Coronary artery (tissue), 2 donors: Measurements from ENCODE around the gene PRTFDC1.
"Not testable (repeated sequence)": the region's sequence is repeated elsewhere in the genome, so short reads cannot be mapped to it uniquely, and the experiment has no call there.

Experiments
- DNase-seq: peaks from one replicate; pipeline ENCODE4 v3.0.0-alpha.2; 2017; ENCODE audit warnings: low spot score
- H3K27ac ChIP-seq, 2 donors: fragments of 200-600 bp; sonication (generic); one replicate each; pipeline ENCODE4 v1.5.1; 2016 to 2019
- H3K4me3 ChIP-seq: fragments of 200-600 bp; sonication (generic); 2 replicates; pipeline ENCODE4 v1.5.1; 2016; ENCODE audit warnings: mild to moderate bottlenecking, moderate library complexity
- TF ChIP-seq, protein P1 (sequence below): fragments of 200-600 bp; sonication (generic); IDR thresholded peaks from one replicate; pipeline ENCODE4 v1.5.1; 2019; ENCODE audit warnings: antibody characterized with exemption

The PRTFDC1 gene

DNA sequence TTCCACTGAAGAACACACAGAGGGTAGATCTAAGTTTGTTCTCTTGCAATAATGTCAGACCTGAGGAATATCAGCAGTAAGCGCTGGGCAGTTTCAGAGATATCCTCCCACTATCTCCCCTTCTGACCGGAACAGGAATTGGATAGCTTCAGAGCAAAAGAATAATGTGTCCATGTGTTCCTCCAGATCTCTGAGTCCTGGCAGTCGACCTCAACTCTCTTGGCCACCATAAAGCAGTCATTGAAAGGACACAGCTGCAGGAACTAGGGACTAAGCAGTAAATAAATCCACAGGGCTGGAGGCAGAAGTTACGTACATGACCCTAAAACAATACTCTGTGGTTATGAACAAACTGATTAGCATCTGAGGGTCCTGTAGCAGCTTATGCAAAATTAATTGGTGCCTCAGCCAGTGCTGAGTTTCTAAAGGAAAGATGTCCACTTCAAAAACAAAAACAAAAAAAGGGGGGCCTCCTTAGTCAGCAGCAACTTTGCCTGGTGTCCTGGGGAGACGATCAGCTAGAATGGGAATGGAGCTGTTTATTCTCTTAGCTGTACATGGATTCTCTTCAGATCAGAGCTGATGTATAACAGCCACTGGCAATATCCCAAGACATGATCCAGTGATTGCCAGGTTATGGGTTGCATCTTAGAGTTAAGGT is 6.4 kb upstream of the PRTFDC1 start:
- DNase-seq: no peak
- TF ChIP-seq, protein P1, sequence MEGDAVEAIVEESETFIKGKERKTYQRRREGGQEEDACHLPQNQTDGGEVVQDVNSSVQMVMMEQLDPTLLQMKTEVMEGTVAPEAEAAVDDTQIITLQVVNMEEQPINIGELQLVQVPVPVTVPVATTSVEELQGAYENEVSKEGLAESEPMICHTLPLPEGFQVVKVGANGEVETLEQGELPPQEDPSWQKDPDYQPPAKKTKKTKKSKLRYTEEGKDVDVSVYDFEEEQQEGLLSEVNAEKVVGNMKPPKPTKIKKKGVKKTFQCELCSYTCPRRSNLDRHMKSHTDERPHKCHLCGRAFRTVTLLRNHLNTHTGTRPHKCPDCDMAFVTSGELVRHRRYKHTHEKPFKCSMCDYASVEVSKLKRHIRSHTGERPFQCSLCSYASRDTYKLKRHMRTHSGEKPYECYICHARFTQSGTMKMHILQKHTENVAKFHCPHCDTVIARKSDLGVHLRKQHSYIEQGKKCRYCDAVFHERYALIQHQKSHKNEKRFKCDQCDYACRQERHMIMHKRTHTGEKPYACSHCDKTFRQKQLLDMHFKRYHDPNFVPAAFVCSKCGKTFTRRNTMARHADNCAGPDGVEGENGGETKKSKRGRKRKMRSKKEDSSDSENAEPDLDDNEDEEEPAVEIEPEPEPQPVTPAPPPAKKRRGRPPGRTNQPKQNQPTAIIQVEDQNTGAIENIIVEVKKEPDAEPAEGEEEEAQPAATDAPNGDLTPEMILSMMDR: no peak
- Histone ChIP-seq H3K27ac (peak overlapping the region; percentile 18 to 82), H3K4me3 (peak overlapping the region; percentile 44)

DNA sequence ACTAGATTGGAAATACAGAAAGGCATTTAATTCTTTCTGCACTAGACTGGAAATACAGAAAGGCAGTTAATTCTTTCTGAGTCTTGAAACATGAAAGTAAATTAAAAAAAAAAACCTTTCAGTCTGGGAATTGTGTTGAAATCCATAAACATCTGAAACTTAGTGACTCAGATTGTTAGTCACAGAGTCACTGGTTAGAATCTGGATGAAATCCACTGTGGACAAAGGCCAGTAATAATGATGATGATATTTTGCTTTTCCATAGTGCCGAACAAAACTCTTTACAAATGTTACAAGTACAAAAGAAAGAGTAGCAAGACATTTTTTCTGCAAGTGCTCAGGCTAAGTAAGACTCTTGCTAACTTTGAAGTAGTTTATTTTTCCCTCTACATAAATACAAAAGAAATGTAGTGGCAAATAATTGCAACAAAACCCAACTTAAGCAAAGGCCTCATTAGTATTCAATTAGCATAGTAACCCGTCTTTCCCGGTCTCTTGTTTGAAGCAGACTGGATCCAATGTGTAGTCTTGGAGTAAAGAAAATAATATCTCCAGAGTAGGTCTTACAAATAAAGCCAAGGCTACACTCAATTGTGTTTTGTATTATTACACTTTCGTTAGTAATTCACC is 5.8 kb upstream of the PRTFDC1 start:
- TF ChIP-seq, protein P1: no peak
- Histone ChIP-seq H3K27ac (peak overlapping the region; percentile 66 to 82), H3K4me3 (peak overlapping the region; percentile 44)
- no peak for DNase-seq

DNA sequence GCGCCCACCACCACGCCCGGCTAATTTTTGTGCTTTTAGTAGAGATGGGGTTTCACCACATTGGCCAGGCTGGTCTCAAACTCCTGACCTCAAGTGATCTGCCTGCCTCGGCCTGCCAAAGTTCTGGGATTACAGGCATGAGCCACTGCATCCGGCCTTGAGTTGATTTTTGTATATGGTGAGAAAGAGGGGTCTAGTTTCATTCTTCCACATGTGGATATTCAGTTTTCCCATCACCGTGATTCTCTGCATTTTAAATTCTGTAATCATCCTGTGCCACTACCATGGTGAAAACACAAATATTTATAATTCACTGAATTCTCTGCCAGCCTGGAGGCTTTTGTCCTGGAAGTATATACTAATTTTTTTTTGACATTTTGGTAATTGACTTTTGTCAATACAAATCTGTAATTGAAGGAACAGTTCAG is 5.2 kb upstream of the PRTFDC1 start:
- H3K4me3 ChIP-seq, DNase-seq: not testable (repeated sequence)
- peak overlapping the region; percentile 66 to 71 for H3K27ac ChIP-seq

DNA sequence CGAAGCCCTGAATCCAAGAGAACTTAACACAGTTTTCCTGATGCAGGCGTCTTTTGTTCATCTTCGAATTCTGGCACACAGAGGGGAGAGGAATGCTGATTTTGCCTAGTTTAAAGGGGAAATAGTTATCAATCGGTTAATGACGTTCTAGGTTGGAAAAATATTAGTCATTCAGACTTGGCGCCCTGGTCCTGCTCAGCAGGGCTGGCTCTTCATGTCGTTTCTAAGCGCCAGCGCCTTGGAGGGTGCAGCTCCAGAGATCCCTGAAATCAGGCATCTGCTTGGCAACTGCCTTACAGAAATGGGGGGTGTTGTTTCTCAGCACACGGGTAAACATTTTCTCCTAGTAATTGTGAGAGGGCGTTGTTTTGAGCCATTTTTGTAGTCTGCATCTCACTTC is 1.3 kb upstream of the PRTFDC1 start:
- no peak for DNase-seq
- peak overlapping the region in 1 of 2 donors; percentile 30 for H3K27ac ChIP-seq
- TF ChIP-seq, protein P1: no peak
- H3K4me3 ChIP-seq: no peak overlapping the region

GRCh38 chr10:24952707-24953645 is 570 bp upstream of the PRTFDC1 start:
- DNase-seq: peak; percentile 77
- Histone ChIP-seq H3K4me3 (peak overlapping the region; percentile 86), H3K27ac (peak overlapping the region; percentile 70 to 88)
- TF ChIP-seq, protein P1: peak; percentile 24

GRCh38 chr10:24951201-24952142 is 934 bp downstream of the PRTFDC1 start:
- DNase-seq: no peak
- H3K4me3 ChIP-seq: peak overlapping the region; percentile 86
- peak overlapping the region; percentile 70 to 88 for H3K27ac ChIP-seq
- TF ChIP-seq, protein P1: no peak
